Activated CD8-positive, alpha-beta memory T cell treated with anti-CD3 and anti-CD28 coated beads, Interleukin-2, amount 50 U/mL, for 4 hours (primary cell): ENCODE measurements around the gene TMEM256.

Experiments used
- DNase-seq: peaks from one replicate; pipeline ENCODE4 v3.0.0-alpha.2; 2020

TMEM256 gene

DNA sequence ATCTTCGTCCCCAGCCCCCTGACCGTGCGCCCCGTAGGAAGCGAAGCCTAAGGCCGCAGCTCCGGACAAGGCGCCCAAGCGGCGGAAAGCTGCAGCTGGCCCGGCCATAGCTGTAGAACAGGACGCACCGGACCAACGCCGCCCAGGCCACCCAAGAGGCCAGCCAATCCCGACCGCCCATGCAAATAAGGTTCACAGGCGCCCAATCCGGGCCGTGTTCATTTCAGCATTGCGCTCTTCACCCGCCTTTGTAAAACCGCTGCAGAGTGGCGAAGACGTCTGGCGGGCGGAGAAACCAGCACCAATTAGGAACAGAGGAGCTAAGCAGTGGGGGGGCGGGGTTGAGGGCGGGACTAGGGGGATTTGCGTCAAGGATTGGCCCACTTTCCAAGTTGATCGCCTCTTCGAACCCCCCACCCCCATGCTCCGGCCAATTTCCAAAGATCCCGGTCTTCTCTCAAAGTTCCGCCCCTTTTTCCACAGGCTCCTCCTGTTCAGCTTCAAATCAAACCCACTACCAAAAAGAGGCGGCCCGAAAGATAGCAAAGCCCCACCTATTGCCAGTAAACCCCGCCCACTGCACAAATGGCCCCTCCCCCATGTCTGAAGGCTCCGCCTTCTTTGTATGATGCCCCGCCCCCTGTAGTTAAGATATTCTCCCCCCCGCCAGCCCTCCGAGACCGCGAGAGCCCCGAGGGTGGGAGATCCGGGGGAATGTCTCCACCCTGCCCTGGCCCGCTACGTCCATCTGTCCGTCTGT lies at the start of gene TMEM256:
TSS of gene TMEM256 (minus strand) at position 121 of the 760 bp plus-strand sequence. CDS start at position 108, 13 bp downstream.
- peak; percentile 91 for DNase-seq

DNA sequence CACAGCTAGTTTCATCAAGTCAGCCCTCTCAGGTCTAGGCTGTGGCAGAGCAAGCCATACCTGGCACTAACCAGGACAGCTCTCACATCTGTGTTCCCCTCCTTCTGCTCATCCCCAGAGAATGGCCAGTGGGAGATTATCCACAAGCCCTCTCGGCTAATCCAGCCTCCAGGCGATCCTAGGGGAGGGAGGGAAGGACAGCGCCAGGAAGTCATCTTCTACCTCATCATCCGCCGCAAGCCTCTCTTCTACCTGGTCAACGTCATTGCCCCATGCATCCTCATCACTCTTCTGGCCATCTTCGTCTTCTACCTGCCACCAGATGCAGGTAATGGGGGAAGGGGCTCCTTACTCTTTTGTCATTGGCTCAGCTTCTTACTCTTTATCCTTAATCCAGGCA lies 44.6 kb upstream of the TMEM256 start:
- DNase-seq: no peak

DNA sequence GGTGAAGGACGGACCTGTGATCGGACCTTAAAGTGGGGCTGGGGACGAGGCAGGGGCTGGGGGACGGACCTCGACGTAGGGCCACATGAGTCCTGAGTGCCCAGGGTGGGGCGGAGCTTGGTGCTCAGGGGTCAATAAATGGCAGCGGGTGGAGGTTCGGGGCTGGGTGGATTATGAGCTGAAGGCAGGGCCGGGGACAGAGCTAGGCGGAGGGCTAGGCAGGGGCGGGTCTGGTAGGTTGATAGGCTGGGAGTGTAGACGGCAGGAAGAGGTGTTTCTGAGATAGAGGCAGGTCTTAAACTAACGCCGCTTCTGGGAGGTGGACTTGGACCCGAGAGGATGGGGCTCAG lies 41.7 kb upstream of the TMEM256 start:
- DNase-seq: peak; percentile 34

DNA sequence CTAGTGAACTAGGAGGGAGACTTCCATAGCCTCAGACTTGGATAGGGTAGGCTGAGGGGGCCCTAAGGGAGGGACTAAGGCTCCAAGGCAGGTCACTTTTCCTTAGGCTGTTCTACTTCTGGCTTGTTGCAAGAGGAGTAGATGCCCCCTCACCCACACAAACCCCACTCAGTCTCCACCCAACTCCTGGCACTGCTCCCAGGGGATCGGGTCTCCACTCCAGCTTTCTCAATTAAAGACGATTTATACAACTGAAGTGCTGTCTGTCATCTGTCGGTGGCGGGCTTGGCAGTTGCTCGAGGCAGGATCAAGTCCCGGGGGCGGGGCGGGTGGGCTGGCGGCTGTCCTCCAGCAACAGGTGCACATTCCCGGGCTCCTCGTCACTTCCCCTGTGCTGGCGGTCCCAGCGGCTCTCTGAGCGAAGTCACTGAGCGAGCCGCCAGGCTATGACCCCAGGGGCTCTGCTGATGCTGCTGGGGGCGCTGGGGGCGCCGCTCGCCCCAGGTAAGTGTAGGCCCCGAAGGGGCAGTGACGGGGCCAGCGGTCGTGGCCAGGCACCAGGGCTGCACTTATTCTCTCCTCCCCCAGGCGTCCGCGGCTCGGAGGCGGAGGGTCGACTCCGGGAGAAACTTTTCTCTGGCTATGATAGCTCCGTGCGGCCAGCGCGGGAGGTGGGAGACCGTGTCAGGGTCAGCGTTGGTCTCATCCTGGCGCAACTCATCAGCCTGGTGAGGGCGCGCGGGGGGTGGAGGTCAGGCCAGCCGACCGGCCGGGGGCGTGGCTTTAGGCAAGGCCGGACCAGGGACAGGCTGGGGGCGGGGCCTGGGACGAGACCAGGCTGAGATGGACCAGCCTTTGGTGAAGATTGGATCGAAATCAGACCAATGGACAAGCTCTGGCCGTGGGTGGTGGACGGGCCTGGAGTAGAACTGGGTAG lies 41.1 kb upstream of the TMEM256 start, which contains the start of gene CHRNB1:
TSS of gene CHRNB1 (plus strand) at position 380 of the 937 bp plus-strand sequence. CDS start at position 447, 67 bp downstream.
- peak; percentile 14 for DNase-seq

DNA sequence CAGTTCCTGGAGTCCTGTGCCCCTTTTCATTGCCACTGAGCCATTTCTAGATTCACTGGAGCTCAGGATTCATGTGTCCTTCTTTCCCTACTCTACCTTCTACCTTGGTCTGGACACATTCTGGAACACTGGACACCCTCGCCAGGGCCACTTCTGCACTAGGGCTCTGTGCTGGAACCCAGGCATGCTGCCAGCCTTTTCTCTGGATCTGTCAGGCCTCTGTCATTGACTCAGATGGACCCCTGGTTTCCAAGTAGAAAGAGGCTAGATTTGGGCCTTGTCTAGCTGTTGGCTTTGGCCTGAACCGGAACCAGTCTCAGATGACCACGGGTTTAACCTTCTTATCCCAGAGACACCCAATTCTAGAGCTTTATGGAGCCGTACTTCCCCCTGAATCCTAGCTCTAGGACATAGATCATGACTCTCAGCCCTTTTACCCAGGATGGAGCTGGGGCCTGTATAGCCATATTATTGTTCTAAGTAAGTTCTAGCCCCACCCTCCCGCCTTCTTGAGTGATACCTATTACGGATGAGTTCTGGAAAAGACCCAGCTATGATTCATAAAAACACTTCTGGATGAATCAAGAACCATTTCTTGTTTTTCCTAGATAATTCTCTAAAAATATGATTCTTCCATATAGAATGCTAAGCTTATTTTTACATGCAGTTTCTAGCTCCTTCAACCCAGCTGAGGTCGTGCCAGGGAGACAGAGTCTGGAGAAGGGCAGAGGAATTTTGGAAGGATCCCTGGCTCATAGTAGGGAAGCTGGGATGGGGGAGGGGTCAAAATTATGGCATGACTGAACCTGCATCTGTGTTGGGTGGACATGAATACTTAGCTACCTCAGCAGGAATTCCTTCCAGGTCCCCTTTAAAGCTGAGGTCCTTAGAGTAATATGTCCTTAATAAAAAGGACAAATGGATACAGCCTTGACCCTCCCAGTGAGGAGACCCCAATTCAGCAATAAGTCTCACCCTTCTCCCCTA lies 39.9 kb upstream of the TMEM256 start:
- DNase-seq: no peak

DNA sequence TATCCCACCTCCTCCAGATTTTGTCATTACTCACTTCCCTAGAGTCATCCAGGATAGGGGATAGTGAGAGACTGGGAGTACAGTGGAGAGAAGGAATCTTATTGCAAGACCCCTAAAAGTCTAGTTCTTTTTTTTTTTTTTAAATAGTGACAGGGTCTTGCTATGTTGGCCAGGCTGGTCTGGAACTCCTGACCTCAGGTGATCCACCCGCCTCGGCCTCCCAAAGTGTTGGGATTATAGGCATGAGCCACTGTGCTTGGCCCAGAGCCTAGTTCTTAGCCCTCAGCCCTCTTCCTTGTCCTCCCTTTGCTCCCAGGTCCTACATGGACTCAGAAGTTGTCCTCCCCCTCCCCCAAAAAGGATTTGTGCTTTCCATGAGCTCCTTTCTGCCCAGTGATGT lies 38.2 kb upstream of the TMEM256 start:
- no peak for DNase-seq

DNA sequence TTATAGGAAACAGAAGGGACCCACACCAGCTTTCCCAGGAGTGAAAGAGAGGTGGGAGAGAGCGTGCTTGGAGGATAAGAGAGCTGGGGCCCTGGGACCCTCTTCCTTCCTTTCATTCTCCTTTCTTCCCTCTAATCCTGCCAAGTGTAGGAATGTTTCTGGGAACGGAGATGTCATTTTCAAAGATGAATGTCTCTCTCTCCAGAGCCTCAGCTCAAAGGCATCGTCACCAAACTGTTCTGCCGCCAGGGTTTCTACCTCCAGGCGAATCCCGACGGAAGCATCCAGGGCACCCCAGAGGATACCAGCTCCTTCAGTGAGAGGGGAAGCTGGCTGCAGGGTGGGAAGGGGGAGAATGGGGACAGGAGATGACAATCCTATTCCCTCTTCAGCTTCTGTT lies 37.4 kb upstream of the TMEM256 start:
- no peak for DNase-seq

DNA sequence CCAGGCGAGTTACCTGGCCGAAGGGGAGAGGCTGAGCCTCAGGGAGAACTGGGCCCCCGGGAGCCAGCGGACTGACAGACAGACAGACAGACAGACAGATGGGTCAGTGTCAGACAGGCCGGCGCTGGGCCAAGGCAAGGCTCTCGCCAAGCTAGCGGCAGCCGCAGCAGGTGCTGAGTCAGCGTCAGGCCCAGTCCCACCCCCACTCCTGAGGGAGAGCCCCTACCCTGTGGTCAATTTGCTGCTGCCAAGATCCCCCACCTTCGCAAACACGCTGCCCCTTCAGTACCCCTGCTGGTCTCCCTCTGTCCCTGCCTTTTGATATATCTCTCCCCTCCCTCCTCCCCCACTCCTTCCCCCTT lies 36.9 kb upstream of the TMEM256 start:
- no peak for DNase-seq

DNA sequence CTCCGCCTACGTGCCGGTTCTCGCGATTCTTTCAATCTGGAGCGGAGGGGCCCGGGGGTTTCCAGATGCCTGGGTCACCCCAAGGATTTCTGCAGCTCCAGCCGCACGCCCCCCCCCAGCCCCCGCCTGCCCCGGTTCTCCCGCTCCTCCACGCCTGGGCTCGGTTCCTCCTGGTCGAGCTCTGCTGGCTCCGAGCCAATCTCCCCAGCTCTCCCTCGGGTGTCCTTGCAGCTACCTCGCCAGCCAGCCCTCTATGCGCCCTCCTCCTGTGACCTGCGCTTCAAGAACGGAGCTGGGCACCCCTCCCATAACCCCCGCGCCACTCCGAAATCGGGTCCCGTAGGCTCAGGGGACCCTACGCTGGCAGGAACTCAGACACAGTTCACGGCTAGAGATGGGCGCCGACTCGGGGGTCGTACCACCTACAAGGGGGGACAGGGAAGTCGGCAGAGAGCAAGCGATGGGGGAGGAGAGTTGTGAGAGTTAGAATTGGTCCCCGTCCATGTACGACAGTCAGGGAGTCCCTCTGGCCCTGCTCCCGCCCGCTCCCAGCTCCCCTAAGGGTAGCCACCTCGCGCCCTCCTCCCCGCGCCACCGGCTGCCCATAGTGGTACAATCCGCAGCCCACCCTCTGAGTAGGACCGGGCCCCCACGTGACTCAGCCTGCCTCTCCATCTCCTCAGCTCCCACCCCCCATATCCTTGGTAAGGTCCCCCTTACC lies 36.4 kb upstream of the TMEM256 start:
- peak; percentile 38 for DNase-seq

DNA sequence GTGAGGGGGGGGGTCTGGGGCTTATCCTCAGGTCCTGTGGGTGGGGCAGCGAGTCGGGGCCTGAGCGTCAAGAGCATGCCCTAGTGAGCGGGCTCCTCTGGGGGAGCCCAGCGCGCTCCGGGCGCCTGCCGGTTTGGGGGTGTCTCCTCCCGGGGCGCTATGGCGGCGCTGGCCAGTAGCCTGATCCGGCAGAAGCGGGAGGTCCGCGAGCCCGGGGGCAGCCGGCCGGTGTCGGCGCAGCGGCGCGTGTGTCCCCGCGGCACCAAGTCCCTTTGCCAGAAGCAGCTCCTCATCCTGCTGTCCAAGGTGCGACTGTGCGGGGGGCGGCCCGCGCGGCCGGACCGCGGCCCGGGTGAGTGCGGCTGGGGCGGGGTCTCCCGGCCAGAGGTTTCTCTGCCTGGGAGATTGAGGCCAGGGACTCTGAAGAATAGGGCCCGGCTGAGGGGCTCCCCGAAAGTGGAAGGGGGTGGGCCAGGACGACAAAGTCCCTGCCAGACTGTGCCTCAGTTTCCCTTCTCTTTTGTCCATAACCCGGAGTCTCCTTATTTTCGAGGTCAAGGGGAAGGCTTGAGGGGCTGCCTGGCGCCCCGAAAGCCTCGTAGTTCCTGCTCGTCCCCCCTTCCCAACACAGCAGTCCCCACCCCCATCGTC lies 35.7 kb upstream of the TMEM256 start, which contains the start of gene FGF11:
TSS of gene FGF11 (plus strand) at position 51 of the 651 bp plus-strand sequence. CDS start at position 160, 109 bp downstream.
- DNase-seq: no peak

DNA sequence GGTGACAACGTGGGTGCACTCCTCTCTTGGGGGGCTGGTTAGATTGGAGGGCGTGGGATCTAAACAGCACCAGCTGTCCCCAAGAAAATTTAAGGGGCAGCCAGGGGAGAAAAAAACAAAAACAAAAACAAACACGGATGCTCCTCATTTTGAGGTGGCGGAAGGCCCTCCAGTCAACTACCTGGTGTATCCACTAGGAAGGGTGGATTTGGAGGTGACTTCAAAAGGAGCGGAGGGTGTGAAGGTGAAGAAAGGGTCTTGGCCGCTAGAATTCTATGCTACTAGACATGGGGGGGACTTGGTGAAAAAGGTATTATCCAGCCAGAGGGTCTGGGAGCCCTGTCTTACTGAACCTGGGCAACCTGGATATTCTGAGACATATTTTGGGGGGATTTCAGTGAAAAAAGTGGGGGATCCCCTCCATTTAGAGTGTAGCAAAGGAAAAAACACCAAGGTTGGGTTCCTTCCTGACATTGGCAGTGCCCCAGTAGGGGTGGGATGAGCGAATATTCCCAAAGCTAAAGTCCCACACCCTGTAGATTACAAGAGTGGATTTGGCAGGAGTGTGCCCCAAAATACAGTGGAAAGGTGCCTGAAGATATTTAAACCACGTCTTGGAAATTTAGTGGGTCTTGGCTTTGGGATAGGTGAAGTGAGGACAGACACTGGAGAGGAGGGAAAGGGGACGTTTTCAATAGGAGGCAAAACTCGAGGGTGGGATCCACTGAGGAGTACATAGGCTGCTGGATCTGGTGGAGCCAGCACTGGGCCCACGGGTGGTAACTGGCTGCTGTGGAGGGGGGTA lies 35.0 kb upstream of the TMEM256 start:
- no peak for DNase-seq

DNA sequence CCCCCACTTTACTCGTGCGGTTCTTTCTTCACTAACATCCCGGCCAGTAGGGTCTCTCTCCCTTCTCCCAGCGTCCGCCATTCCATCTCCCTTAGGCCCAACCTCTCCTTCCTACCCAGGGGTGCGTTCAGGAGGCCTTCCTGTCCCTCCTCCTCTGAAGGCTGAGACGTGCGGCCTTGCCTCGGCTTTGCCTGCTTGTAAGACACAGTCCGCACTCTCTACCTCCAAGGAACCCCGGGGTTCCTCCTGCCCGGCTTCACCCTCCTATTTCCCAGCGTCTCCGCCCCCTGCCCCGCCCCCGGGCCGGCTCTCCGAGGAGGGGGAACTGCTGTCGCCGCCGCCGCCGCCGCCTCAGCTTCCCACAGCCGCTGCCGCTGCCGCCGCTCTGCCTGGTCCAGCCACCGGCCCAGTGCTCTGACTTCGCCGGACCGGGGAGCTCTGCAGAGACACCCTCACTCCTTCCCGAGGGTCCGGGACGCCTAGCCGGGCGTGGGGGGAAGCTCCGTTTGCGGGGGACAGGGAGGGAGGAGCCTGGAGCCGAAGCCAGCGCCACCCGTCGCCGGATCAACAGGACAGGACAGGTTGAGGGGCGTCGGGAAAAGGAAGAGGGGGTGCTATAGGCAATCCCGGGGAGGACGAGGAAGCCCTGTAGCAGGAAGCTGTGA lies 34.2 kb upstream of the TMEM256 start:
- peak; percentile 70 for DNase-seq

DNA sequence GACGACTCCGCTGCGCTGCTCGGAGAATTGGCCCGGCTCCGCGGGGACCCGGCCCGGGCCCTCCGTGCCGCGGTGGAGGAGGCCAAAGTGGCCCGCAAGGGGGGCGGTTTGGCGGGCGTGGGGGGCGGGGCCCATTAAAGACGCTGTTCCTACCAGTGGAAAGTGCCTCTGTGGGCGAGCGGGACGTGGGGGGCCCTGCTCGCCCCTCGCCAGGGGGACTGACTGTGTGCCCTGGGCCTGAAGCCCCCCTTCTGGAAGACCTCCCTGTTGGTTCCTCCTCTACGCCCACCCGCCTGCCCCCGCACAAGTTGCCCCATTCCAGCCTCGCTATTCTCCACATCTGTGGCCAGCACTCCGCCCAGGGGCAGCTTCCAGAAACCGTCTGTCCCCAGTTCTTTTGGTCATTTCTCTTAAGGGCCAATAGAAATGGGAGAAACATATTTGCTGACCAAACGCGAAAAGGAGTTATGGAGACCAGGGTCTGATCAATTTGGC lies 33.5 kb upstream of the TMEM256 start:
- DNase-seq: no peak

DNA sequence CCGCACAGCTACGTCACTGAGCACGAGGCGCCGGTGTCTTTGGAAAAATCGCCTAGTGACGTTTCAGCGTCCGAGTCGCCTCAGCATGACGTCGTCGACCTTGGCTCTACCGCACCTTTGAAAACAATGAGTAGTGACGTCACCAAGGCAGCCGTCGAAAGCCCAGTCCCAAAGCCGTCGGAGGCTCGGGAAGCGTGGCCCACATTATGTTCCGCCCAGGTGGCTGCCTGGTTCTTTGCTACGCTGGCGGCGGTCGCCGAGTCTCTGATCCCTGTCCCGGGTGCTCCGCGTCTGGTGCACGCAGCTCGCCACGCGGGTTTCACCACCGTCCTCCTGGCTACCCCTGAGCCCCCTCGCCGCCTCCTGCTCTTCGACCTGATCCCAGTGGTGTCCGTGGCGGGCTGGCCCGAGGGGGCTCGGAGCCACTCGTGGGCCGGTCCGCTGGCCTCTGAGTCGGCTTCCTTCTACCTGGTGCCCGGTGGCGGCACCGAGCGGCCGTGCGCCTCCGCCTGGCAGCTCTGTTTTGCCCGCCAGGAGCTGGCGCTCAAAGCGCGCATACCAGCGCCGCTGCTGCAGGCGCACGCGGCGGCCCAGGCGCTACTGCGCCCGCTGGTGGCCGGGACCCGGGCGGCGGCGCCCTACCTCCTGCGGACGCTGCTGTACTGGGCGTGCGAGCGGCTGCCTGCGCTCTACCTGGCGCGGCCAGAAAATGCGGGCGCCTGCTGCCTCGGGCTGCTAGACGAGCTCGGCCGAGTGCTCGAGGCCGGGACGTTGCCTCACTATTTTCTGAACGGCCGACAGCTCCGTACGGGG lies 32.9 kb upstream of the TMEM256 start:
- DNase-seq: peak; percentile 84

DNA sequence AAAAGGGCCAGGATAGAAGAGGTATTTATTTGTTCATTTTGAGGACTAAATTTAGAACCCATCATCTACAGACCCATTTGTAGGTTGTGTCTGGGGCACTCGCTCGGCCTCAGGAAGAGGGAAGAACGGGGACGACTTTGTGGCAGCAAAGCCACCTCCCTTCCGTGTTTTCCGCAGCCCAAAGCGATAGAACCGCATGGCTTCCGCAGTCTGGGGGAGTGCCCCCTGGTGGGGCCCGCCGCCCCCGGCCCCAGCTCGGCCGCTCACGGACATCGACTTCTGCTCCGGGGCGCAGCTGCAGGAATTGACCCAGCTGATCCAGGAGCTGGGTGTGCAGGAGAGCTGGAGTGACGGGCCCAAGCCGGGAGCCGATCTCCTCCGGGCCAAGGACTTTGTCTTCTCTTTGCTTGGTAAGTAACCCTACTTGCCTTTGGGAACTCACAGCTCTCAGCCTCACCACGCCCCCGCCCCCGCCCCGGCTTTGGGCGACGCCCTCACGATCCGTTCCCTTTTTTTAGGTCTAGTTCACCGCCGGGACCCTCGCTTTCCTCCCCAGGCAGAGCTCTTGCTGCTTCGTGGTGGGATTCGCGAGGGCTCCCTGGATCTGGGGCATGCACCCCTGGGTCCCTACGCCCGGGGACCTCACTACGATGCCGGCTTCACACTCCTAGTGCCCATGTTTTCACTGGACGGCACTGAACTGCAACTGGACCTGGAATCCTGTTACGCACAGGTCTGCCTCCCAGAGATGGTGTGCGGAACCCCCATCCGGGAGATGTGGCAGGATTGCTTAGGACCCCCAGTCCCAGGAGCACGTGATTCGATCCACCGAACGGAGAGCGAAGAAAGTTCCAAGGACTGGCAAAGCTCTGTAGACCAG lies 32.0 kb upstream of the TMEM256 start:
- peak; percentile 54 for DNase-seq

DNA sequence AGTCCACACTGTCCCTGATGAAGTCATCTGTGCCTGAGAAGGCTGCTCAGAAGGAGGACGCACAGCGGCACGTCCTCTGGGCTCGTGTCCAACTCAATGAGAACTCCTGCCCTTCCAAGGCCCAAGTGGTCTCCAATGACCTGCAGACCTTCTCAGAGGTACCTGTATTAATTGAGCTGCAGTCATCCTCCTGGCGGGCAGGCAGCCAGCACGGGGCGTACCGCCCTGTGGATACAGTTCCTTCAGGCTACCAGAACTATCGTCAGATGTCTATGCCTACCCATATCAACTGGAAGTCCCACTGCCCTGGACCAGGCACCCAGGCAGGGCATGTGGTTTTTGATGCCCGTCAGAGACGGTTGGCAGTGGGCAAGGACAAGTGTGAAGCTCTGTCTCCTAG lies 28.4 kb upstream of the TMEM256 start:
- no peak for DNase-seq

DNA sequence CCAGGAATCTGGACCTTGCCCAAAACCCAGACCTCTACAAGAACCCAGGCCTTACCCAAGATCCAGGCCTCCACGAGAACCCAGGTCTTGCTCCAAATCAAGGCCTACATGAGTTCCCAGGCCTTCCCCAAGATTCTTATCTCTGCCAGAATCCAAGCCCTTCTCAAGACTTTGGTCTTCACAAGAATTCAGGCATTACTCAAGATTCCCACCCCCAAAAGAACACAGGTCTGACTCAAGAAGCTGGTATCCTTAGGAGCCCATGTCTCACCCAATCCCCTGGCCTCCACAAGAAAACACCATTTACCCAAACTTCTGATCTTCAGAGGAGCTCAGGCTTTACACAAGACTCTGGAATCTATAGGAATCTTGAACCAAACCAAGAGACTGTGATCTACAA lies 27.3 kb upstream of the TMEM256 start:
- no peak for DNase-seq

DNA sequence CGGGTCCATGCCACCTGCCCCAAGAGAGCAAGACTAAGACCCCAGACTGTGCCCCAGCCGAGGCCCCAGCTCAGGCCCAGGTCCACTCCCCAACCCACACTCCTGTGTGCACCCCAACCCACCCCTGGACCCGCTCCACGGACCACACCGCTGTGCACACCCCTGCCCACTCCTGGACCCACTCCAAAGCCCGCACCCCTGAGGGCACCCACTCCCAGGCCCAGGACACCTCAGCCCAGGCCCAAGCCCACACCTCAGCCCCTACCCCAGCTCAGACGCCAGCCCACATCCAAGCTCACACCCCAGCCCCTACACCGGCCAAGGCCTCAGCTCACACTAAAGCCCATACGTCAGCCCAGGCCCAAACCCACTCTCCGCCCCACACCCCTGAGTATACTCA lies 25.8 kb upstream of the TMEM256 start:
- DNase-seq: no peak
